Progenitor cell of endocrine pancreas (in vitro differentiated cells): ENCODE results near the gene RAB5A. TPM values are rescaled to one million over a fixed set of nuclear protein-coding genes. Genes with fewer than 3 reads are reported as not detected.

Experiments used
- DNase-seq: peaks from one replicate; pipeline ENCODE4 v3.0.0; 2021; ENCODE audit warnings: low spot score; ENCODE audit not compliant: unreplicated experiment
- H3K27ac Mint-ChIP-seq: 2 replicates; pipeline ENCODE4 v1.8.0; 2021; ENCODE audit warnings: mild to moderate bottlenecking, moderate library complexity, mixed read lengths
- H3K27me3 Mint-ChIP-seq: 2 replicates; pipeline ENCODE4 v1.8.0; 2021; ENCODE audit warnings: mixed read lengths
- H3K36me3 Mint-ChIP-seq: 2 replicates; pipeline ENCODE4 v1.8.0; 2022; ENCODE audit warnings: mixed read lengths; ENCODE audit not compliant: insufficient read depth
- H3K4me1 Mint-ChIP-seq: 2 replicates; pipeline ENCODE4 v1.8.0; 2021; ENCODE audit warnings: low read depth, mixed read lengths
- H3K4me3 Mint-ChIP-seq: 2 replicates; pipeline ENCODE4 v1.8.0; 2021; ENCODE audit warnings: low read depth, mild to moderate bottlenecking, moderate library complexity, mixed read lengths
- H3K9me3 Mint-ChIP-seq: 2 replicates; pipeline ENCODE4 v1.8.0; 2021; ENCODE audit warnings: low read depth, mixed read lengths
- CTCF ChIP-seq: fragments of 200-600 bp; sonication (generic); IDR thresholded peaks from one replicate; pipeline ENCODE4 v1.5.0; 2021; ENCODE audit warnings: antibody characterized with exemption, mild to moderate bottlenecking; ENCODE audit not compliant: unreplicated experiment
- total RNA-seq: library from RNA; stranded (reverse); gene quantifications from 2 replicates; pipeline ENCODE4 v1.2.1, GENCODE V29; 2021

Gene RAB5A
- total RNA-seq, 1 donor from 2014 or later = 58.2 TPM

GRCh38 chr3:19960696-19961095 lies 13.8 kb downstream of the RAB5A start:
- Mint-ChIP-seq H3K9me3 (no peaks in the 10 kb centered on the region), H3K36me3 (peaks cover 11% of the 10 kb centered on the region), H3K27me3 (no peaks in the 10 kb centered on the region), H3K4me1 (no peaks in the 10 kb centered on the region), H3K4me3 (no peak overlapping the region), H3K27ac (no peak overlapping the region)
- DNase-seq = no peak
- TF ChIP-seq CTCF = no peak

DNA sequence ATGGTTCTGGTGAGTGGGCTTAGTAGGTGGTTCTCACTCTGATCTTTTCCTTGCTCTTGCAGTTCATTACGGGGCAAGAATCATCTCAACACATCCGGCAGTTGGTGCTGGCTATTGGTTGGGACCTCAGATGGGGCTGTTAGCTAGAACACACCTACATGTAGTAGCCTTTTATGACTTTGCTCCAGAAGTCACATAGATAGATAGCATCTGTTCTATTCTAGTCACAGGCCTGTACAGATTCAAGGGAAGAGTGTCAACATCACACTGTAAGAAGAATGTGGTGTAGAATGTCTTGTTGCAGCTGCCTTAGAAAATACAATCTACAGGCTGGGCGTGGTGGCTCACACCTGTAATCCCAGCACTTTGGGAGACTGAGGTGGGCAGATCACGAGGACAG lies 15.1 kb downstream of the RAB5A start:
- H3K9me3 Mint-ChIP-seq = peaks cover 3% of the 10 kb centered on the region
- peak overlapping the region; percentile 78 for H3K27ac Mint-ChIP-seq
- H3K36me3 Mint-ChIP-seq = peaks cover 13% of the 10 kb centered on the region
- no peak for TF ChIP-seq CTCF
- no peak for DNase-seq
- H3K27me3 Mint-ChIP-seq = no peaks in the 10 kb centered on the region
- H3K4me1 Mint-ChIP-seq = no peaks in the 10 kb centered on the region
- no peak overlapping the region for H3K4me3 Mint-ChIP-seq

- peaks cover 3% of the 10 kb centered on the region for H3K9me3 Mint-ChIP-seq
- H3K4me1 Mint-ChIP-seq = peaks cover 6% of the 10 kb centered on the region
- DNase-seq = no peak
- no peak overlapping the region for H3K4me3 Mint-ChIP-seq
- TF ChIP-seq CTCF = no peak
- peaks cover 12% of the 10 kb centered on the region for H3K36me3 Mint-ChIP-seq
- no peaks in the 10 kb centered on the region for H3K27me3 Mint-ChIP-seq
- H3K27ac Mint-ChIP-seq = no peak overlapping the region
These were observed 20.3 kb downstream of the RAB5A start for GRCh38 chr3:19967208-19967607.

GRCh38 chr3:19967812-19968211 lies 20.9 kb downstream of the RAB5A start:
- Mint-ChIP-seq H3K9me3 (peaks cover 3% of the 10 kb centered on the region), H3K4me3 (no peak overlapping the region), H3K27ac (no peak overlapping the region), H3K27me3 (no peaks in the 10 kb centered on the region), H3K36me3 (peaks cover 12% of the 10 kb centered on the region), H3K4me1 (peaks cover 6% of the 10 kb centered on the region)
- TF ChIP-seq CTCF = no peak
- no peak for DNase-seq

- Mint-ChIP-seq H3K27ac (peak overlapping the region; percentile 61), H3K4me3 (no peak overlapping the region), H3K27me3 (no peaks in the 10 kb centered on the region), H3K4me1 (peaks cover 6% of the 10 kb centered on the region), H3K9me3 (peaks cover 3% of the 10 kb centered on the region), H3K36me3 (peaks cover 16% of the 10 kb centered on the region)
- no peak for DNase-seq
- TF ChIP-seq CTCF = no peak
These were observed 23.4 kb downstream of the RAB5A start for GRCh38 chr3:19970327-19970726.
